Ishikawa (cell line): ENCODE data around the gene DCXR.

Source experiments
- CEBPB ChIP-seq: IDR thresholded peaks from 2 replicates; pipeline ENCODE4 v1.6.1; 2012
- CREB1 ChIP-seq: IDR thresholded peaks from 2 replicates; pipeline ENCODE4 v1.6.1; 2012; ENCODE audit warnings: low read depth
- EGR1 ChIP-seq: IDR thresholded peaks from 2 replicates; pipeline ENCODE4 v1.6.1; 2012
- EP300 ChIP-seq: IDR thresholded peaks from 2 replicates; pipeline ENCODE4 v1.6.1; 2012; ENCODE audit warnings: borderline replicate concordance
- FOXM1 ChIP-seq: IDR thresholded peaks from 2 replicates; pipeline ENCODE4 v1.6.1; 2012; ENCODE audit warnings: low read depth, borderline replicate concordance
- NFIC ChIP-seq: IDR thresholded peaks from 2 replicates; pipeline ENCODE4 v1.6.1; 2012
- RAD21 ChIP-seq: IDR thresholded peaks from 2 replicates; pipeline ENCODE4 v1.6.1; 2012; ENCODE audit warnings: low read depth
- TAF1 ChIP-seq: IDR thresholded peaks from 2 replicates; pipeline ENCODE4 v1.6.1; 2012; ENCODE audit warnings: low read depth, mild to moderate bottlenecking
- TCF12 ChIP-seq: IDR thresholded peaks from 2 replicates; pipeline ENCODE4 v1.6.1; 2012; ENCODE audit warnings: low read depth
- TEAD4 ChIP-seq: IDR thresholded peaks from 2 replicates; pipeline ENCODE4 v1.6.1; 2012
- YY1 ChIP-seq: IDR thresholded peaks from 2 replicates; pipeline ENCODE4 v1.6.1; 2012; ENCODE audit warnings: low read depth
- ZBTB7A ChIP-seq: IDR thresholded peaks from 2 replicates; pipeline ENCODE4 v1.6.1; 2012; ENCODE audit warnings: low read depth
- TF ChIP-seq, protein P1 (sequence below): IDR thresholded peaks from 2 replicates; pipeline ENCODE4 v1.6.1; 2012; ENCODE audit warnings: low read depth, mild to moderate bottlenecking
- TF ChIP-seq, protein P2 (sequence below): IDR thresholded peaks from 2 replicates; pipeline ENCODE4 v1.6.1; 2012
- TF ChIP-seq, protein P3 (sequence below): IDR thresholded peaks from 2 replicates; pipeline ENCODE4 v1.6.1; 2012

Gene DCXR

DNA sequence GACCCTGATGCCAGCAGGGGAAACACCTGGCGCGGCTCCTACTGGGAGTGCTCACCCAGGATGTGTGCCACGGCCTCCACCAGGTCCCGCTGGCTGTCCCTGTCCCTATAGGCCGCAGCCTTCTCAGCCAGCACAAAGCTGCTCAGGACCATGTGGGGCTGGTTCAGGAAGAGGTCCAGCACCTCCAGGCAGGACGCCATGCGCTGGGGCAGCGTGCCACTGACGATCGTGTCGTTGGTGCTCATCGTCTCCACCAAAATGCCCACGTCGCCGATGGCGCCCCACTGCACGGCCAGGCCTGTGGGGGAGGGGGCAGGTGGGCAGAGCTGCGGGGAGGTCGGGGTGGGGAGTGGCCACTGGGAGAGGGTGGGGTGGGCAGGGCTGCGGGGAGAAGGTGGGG lies 44.0 kb upstream of the DCXR start:
- no peak for TF ChIP-seq ZBTB7A
- TF ChIP-seq, protein P1, sequence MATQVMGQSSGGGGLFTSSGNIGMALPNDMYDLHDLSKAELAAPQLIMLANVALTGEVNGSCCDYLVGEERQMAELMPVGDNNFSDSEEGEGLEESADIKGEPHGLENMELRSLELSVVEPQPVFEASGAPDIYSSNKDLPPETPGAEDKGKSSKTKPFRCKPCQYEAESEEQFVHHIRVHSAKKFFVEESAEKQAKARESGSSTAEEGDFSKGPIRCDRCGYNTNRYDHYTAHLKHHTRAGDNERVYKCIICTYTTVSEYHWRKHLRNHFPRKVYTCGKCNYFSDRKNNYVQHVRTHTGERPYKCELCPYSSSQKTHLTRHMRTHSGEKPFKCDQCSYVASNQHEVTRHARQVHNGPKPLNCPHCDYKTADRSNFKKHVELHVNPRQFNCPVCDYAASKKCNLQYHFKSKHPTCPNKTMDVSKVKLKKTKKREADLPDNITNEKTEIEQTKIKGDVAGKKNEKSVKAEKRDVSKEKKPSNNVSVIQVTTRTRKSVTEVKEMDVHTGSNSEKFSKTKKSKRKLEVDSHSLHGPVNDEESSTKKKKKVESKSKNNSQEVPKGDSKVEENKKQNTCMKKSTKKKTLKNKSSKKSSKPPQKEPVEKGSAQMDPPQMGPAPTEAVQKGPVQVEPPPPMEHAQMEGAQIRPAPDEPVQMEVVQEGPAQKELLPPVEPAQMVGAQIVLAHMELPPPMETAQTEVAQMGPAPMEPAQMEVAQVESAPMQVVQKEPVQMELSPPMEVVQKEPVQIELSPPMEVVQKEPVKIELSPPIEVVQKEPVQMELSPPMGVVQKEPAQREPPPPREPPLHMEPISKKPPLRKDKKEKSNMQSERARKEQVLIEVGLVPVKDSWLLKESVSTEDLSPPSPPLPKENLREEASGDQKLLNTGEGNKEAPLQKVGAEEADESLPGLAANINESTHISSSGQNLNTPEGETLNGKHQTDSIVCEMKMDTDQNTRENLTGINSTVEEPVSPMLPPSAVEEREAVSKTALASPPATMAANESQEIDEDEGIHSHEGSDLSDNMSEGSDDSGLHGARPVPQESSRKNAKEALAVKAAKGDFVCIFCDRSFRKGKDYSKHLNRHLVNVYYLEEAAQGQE = no peak
- TF ChIP-seq RAD21 = no peak
- no peak for TF ChIP-seq TEAD4
- TF ChIP-seq NFIC = no peak
- TF ChIP-seq, protein P2, sequence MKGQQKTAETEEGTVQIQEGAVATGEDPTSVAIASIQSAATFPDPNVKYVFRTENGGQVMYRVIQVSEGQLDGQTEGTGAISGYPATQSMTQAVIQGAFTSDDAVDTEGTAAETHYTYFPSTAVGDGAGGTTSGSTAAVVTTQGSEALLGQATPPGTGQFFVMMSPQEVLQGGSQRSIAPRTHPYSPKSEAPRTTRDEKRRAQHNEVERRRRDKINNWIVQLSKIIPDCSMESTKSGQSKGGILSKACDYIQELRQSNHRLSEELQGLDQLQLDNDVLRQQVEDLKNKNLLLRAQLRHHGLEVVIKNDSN = no peak
- no peak for TF ChIP-seq TAF1
- no peak for TF ChIP-seq YY1
- no peak for TF ChIP-seq EP300
- no peak for TF ChIP-seq EGR1
- TF ChIP-seq, protein P3, sequence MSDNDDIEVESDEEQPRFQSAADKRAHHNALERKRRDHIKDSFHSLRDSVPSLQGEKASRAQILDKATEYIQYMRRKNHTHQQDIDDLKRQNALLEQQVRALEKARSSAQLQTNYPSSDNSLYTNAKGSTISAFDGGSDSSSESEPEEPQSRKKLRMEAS = no peak
- no peak for TF ChIP-seq CREB1

DNA sequence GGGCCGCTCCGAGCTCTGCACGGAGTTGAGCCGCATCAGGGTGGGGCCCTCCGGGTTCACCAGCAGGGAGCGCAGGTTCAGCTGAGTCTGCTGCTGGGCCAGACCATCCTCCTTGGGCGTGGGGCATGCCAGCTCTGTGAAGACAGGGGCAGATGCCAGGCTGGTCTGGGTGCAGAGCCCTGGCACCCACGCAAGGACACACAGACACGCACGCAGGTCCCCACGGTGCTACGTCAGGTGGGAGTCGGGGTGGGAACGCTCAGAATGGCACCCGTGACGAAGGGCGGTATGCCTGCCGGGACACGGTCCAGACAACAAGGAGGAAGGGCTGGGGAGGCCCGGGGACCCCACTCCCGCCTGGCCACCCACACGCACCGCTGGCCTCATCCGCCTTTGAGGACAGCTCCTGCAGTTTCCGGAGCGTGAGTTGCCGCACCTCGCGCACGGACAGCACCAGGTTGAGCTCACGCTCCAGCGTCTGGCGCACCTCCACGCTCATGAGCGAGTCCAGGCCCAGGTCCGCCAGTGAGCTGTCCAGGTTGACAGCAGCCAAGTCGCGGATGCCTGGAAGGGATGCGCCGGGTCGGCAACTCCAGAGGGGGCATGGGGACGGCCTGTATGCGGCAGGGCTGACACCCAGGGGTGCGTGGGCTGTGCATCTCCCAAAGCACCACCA lies 43.4 kb upstream of the DCXR start:
- no peak for TF ChIP-seq YY1
- no peak for TF ChIP-seq TAF1
- TF ChIP-seq, protein P3 = no peak
- TF ChIP-seq FOXM1 = no peak
- TF ChIP-seq CREB1 = no peak
- no peak for TF ChIP-seq TCF12
- no peak for TF ChIP-seq TEAD4
- no peak for TF ChIP-seq NFIC

DNA sequence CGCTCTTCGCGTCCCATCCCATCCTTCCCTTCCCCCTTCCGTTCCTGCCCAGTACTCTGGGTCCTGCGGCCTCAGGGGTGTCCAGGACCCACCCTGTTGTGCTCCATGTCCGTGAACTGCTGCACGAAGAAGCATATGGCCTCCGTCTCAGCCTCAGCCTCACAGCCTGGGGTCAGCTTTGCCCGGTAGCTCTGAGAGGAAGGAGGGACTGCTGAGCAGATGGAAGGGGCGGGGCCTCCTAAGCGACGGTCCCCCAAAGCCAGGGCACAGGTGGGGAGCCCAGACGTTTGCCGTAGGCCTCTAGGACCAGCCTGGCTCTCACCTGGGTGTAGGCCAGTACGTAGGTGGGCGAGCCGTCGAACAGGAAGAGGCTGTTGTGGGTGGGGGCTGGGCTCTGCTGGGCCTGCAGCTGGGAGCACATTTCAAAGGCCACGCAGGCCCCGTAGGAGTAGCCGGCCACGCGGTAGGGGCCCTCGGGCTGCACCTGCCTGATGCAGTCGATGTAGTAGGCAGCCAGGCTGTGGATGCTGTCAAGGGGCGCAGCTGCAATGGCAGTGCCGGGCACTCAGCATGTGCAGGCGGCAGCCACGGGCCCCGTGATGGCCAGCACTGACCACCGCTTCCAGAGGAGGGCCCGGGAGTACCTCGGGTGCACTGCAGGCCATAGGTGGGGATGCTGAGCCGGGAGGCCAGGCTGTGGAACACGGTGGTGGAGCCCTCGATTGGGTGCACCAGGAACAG lies 42.7 kb upstream of the DCXR start:
- TF ChIP-seq, protein P1 = no peak
- TF ChIP-seq TCF12 = no peak
- TF ChIP-seq, protein P3 = no peak
- TF ChIP-seq TEAD4 = no peak
- TF ChIP-seq EP300 = no peak
- no peak for TF ChIP-seq FOXM1
- no peak for TF ChIP-seq CEBPB
- no peak for TF ChIP-seq ZBTB7A
- no peak for TF ChIP-seq TAF1
- no peak for TF ChIP-seq YY1
- TF ChIP-seq, protein P2 = no peak
- no peak for TF ChIP-seq CREB1
- no peak for TF ChIP-seq NFIC
- TF ChIP-seq RAD21 = no peak
- TF ChIP-seq EGR1 = no peak

DNA sequence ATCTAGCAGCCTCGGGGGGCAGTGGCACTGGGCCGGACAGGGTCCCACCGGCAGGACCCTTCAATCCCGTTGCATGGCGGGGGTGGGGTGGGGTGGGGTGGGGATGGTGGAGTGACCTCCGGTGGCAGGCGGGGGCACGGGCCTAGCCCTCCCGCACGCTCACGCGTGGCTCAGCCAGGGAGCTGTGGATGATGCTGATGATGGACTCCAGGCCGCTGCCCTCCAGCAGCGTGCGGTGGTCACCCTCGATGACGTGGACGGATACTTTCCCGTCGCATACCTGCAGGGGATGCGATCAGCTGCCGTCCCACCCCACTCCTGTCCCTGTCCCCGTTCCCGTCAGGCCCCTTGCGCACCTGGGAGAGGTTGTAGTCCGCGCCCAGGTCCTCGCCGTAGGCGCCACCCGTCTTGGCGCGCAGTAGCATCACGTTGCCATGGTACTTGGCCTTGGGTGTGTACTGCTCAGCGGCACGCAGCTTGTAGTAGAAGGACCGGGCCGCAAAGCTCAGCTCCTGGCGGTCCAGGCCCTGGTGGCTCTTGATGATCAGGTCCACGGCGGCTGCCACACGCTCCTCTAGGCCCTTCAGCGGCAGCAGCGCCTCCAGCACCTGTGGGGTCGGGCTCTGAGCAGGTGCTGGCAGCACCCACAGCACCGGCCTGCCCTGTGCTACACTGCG lies 41.6 kb upstream of the DCXR start:
- TF ChIP-seq EP300 (no peak), CEBPB (no peak), NFIC (no peak), CREB1 (no peak), RAD21 (no peak)
- TF ChIP-seq, protein P2 = no peak

DNA sequence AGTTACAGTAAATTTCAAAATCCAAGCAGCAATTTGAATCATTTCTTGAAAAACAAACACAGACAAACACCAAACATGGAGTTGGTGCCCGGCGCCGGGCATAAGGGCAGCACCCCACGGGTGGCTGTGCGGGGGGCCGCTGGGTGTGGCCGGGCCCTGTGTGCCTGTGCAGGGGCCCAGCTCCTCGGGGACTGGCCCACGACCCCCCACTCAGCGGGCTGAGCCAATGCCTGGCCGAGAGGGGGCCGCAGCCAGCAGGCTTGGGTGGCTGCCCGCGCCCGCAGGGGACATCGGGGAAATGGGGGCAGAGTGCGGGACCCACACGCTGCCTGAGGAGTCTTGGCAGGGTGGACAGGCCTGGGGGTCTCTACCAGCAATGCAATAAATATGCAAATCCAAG lies 40.9 kb upstream of the DCXR start:
- no peak for TF ChIP-seq TCF12
- TF ChIP-seq, protein P2 = no peak
- TF ChIP-seq CREB1 = no peak
- no peak for TF ChIP-seq EGR1
- TF ChIP-seq, protein P3 = no peak
- no peak for TF ChIP-seq YY1
- TF ChIP-seq, protein P1 = no peak
- TF ChIP-seq NFIC = no peak
